ENCODE results near the gene CPZ. TPM values are rescaled to one million over a fixed set of nuclear protein-coding genes. Genes with fewer than 3 reads are reported as not detected.

The CPZ gene
- total and polyA plus RNA-seq, 4 donors: 0.13 to 10.0 (median 2.3) TPM

DNA sequence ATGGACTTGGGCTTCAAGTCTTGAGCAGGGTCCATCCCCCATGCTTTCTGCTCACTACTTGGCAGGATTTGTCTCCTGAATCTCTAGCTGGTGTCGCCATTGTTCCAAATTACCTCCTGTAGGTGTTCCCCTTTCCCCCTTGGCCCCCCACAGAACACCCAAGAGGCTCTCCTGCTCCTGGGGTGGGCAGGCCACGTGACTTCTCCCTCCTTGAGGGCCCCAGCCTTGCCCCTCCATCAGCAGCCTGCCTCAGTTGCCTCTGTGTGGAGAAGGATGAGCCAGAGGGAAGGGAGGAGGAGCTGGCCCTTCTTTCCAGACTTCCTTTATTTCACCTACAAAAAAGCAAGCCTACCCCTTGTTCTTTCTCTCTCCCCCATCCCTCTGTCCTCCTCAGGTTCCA, 10.5 kb upstream of the CPZ start:
- ATAC-seq (ENCODE audit: low FRiP score) (no peak), DNase-seq (no peak)
- H3K27ac ChIP-seq (ENCODE audit: low read depth in 1 of 2, low read length in 2 of 2): no peak overlapping the region
- H3K4me3 ChIP-seq (ENCODE audit: low read length in 2 of 2): no peak overlapping the region
- H3K27me3 ChIP-seq (ENCODE audit: control insufficient read depth in 1 of 2, insufficient read depth in 2 of 2, low read length in 1 of 2): no peaks in the 10 kb centered on the region
- no peaks in the 10 kb centered on the region for H3K9me3 ChIP-seq (ENCODE audit: control insufficient read depth, low read length)
- intact Hi-C loops (cut with DNase I): no loop called here
- 57 to 72% methylated on average over 2 of the region's 2 CpGs for WGBS, 2 donors
- no peaks in the 10 kb centered on the region for H3K36me3 ChIP-seq (ENCODE audit: control insufficient read depth in 1 of 2, insufficient read depth in 2 of 2, low read length in 1 of 2)
- no peaks in the 10 kb centered on the region for H3K4me1 ChIP-seq (ENCODE audit: control insufficient read depth in 1 of 2, insufficient read depth in 2 of 2, low read length in 2 of 2)

DNA sequence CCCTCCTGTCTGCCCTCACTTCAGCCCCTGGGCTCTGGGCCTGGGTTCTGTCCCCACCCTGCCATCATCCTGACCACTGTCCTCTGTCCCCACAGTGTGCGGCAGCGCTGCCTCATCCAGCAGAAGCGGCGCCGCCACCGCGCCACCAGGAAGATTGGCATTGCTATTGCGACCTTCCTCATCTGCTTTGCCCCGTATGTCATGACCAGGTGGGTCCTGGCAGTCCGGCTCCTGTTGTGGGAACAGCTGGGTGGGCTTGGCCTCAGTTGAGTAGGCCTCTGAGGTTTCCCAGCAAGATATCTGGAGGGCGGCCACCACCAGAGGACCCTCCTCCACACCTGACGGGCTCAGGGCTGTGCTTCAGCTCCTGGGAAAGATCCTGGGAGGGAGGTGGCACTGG, 10.1 kb upstream of the CPZ start:
- DNase-seq: peak in 1 of 2 donors; percentile 60
- no peaks in the 10 kb centered on the region for H3K4me1 ChIP-seq (ENCODE audit: control insufficient read depth in 1 of 2, insufficient read depth in 2 of 2, low read length in 2 of 2)
- H3K36me3 ChIP-seq (ENCODE audit: control insufficient read depth in 1 of 2, insufficient read depth in 2 of 2, low read length in 1 of 2): no peaks in the 10 kb centered on the region
- no peaks in the 10 kb centered on the region for H3K9me3 ChIP-seq (ENCODE audit: control insufficient read depth, low read length)
- intact Hi-C loops (cut with DNase I): no loop called here
- WGBS, 2 donors: 89 to 92% methylated on average over 12 of the region's 12 CpGs
- no peak overlapping the region for H3K4me3 ChIP-seq (ENCODE audit: low read length in 2 of 2)
- no peaks in the 10 kb centered on the region for H3K27me3 ChIP-seq (ENCODE audit: control insufficient read depth in 1 of 2, insufficient read depth in 2 of 2, low read length in 1 of 2)
- no peak overlapping the region for H3K27ac ChIP-seq (ENCODE audit: low read depth in 1 of 2, low read length in 2 of 2)
- ATAC-seq (ENCODE audit: low FRiP score): no peak

DNA sequence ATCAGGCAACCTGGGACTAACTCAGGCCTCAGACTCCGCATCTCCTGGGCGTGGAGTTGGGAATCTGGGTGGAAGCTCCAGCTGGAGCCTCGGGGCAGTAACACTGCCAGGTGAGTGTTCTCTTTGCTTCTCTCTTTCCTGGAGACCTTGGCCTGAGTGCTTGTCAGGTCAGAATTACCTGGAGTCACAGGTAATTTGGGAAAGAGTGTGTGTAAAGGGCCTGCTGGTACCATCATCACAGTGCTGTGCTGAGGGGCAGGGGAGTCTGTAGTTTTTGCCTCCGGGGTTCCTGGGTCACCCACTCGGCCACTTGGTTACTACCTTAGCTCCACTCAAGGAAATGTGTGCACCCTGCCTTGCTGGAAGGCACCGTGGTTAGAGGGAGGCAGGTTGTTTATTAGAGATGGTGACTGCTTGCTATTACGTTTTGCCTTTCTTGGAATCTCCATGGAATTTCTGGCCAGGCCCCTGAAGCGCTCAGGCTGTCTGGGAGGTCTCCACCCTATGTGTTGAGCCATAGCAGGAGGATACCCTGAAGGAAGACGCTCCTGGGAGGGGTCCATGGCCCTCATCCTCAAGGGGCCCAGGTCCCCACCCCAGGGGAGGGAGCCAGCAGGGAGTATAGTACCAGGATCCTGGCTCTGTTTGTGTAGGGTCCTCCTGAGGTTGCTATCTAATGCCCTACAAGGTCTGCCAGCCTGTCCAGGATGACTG, 9.5 kb upstream of the CPZ start:
- no peaks in the 10 kb centered on the region for H3K36me3 ChIP-seq (ENCODE audit: control insufficient read depth in 1 of 2, insufficient read depth in 2 of 2, low read length in 1 of 2)
- H3K4me1 ChIP-seq (ENCODE audit: control insufficient read depth in 1 of 2, insufficient read depth in 2 of 2, low read length in 2 of 2): no peaks in the 10 kb centered on the region
- no peaks in the 10 kb centered on the region for H3K27me3 ChIP-seq (ENCODE audit: control insufficient read depth in 1 of 2, insufficient read depth in 2 of 2, low read length in 1 of 2)
- intact Hi-C loops (cut with DNase I): no loop called here
- DNase-seq (peak in 1 of 2 donors; percentile 47), ATAC-seq (ENCODE audit: low FRiP score) (no peak)
- H3K4me3 ChIP-seq (ENCODE audit: low read length in 2 of 2): no peak overlapping the region
- 64 to 70% methylated on average over 9 of the region's 9 CpGs for WGBS, 2 donors
- H3K9me3 ChIP-seq (ENCODE audit: control insufficient read depth, low read length): no peaks in the 10 kb centered on the region
- no peak overlapping the region for H3K27ac ChIP-seq (ENCODE audit: low read depth in 1 of 2, low read length in 2 of 2)

DNA sequence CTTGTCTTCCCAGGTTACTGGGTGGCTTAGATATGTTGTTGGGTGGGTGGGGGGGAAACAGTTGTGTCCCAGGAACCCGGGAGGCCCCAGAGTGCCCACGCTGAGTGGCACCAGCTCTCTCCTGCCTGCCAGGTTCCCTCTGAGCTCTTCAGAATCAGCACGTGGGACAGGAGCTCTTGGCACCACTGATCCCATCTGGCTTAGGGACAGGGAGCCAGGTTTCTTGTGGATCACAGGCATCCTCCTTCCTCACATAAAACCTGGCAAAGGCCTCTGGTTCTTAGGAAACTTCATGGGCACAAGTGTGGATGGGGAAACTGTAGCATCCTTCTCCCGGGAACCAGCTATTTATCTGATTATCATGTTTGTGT, 8.9 kb upstream of the CPZ start:
- Histone ChIP-seq H3K4me1 (ENCODE audit: control insufficient read depth in 1 of 2, insufficient read depth in 2 of 2, low read length in 2 of 2) (no peaks in the 10 kb centered on the region), H3K27me3 (ENCODE audit: control insufficient read depth in 1 of 2, insufficient read depth in 2 of 2, low read length in 1 of 2) (no peaks in the 10 kb centered on the region), H3K36me3 (ENCODE audit: control insufficient read depth in 1 of 2, insufficient read depth in 2 of 2, low read length in 1 of 2) (no peaks in the 10 kb centered on the region), H3K27ac (ENCODE audit: low read depth in 1 of 2, low read length in 2 of 2) (no peak overlapping the region), H3K9me3 (ENCODE audit: control insufficient read depth, low read length) (no peaks in the 10 kb centered on the region), H3K4me3 (ENCODE audit: low read length in 2 of 2) (no peak overlapping the region)
- DNase-seq (no peak), ATAC-seq (ENCODE audit: low FRiP score) (no peak)
- WGBS, 2 donors: 66 to 67% methylated on average over 4 of the region's 4 CpGs
- intact Hi-C loops (cut with DNase I): no loop called here

- H3K27me3 ChIP-seq (ENCODE audit: control insufficient read depth in 1 of 2, insufficient read depth in 2 of 2, low read length in 1 of 2): no peaks in the 10 kb centered on the region
- 45 to 51% methylated on average over 6 of the region's 6 CpGs for WGBS, 2 donors
- H3K4me1 ChIP-seq (ENCODE audit: control insufficient read depth in 1 of 2, insufficient read depth in 2 of 2, low read length in 2 of 2): no peaks in the 10 kb centered on the region
- ATAC-seq (ENCODE audit: low FRiP score) (no peak), DNase-seq (no peak)
- no peaks in the 10 kb centered on the region for H3K36me3 ChIP-seq (ENCODE audit: control insufficient read depth in 1 of 2, insufficient read depth in 2 of 2, low read length in 1 of 2)
- H3K4me3 ChIP-seq (ENCODE audit: low read length in 2 of 2): no peak overlapping the region
- no peak overlapping the region for H3K27ac ChIP-seq (ENCODE audit: low read depth in 1 of 2, low read length in 2 of 2)
- no peaks in the 10 kb centered on the region for H3K9me3 ChIP-seq (ENCODE audit: control insufficient read depth, low read length)
- intact Hi-C loops (cut with DNase I): no loop called here
These were observed 7.4 kb upstream of the CPZ start for GRCh38 chr4:8585186-8585585.

DNA sequence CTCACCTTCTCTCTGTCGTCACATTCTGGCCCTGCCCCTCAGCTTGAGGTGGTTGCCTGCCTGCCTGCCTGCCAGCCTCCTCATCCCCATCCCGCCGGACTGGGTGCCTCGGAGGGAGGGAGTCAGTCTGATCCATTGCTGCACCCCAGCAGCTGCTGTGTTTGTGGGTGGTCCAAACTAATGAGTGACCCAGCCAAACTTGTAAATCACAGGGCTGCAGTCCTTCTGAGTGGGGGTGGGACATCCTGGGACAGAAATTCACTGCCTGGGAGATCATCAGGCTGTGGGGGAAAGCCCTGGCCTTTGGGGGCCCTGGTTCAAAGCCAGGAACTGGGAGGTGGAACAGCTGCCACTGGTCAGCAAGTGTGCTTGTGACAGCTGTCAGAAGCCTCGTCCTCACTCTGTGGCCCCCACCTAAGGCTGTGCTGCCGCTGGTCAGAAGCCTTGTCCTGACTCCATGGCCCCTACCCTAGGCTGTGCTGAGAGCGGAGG, 6.8 kb upstream of the CPZ start:
- WGBS, 2 donors: 30 to 41% methylated on average over 6 to 7 of the region's 7 CpGs
- intact Hi-C loops (cut with DNase I): no loop called here
- DNase-seq (peak in 1 of 2 donors; percentile 57), ATAC-seq (ENCODE audit: low FRiP score) (no peak)
- Histone ChIP-seq H3K4me3 (ENCODE audit: low read length in 2 of 2) (no peak overlapping the region), H3K4me1 (ENCODE audit: control insufficient read depth in 1 of 2, insufficient read depth in 2 of 2, low read length in 2 of 2) (no peaks in the 10 kb centered on the region), H3K36me3 (ENCODE audit: control insufficient read depth in 1 of 2, insufficient read depth in 2 of 2, low read length in 1 of 2) (no peaks in the 10 kb centered on the region), H3K27me3 (ENCODE audit: control insufficient read depth in 1 of 2, insufficient read depth in 2 of 2, low read length in 1 of 2) (no peaks in the 10 kb centered on the region), H3K9me3 (ENCODE audit: control insufficient read depth, low read length) (no peaks in the 10 kb centered on the region), H3K27ac (ENCODE audit: low read depth in 1 of 2, low read length in 2 of 2) (no peak overlapping the region)

DNA sequence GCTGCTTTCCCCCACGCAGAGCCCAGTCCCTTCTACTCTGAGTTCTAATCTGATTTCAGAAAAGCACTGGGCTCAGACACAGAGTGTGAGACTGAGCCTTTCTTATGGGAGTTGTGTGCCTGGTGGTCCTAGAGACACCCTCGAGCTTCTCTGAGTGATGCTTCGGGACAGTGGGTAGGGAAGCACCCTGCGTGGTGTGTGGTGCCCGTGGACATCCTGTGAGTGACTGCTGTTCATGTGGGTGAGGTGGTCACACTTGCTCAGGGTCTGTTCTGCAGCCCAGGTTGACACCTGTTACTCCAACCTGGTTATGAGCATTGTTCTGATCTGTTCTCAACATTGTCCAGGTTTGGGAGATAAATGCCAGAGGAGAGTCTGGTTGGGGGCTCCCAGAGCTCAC, 6.3 kb upstream of the CPZ start:
- ATAC-seq (ENCODE audit: low FRiP score) (no peak), DNase-seq (peak in 1 of 2 donors; percentile 44)
- H3K27ac ChIP-seq (ENCODE audit: low read depth in 1 of 2, low read length in 2 of 2): no peak overlapping the region
- WGBS, 2 donors: 49 to 61% methylated on average over 5 of the region's 5 CpGs
- intact Hi-C loops (cut with DNase I): no loop called here
- no peak overlapping the region for H3K4me3 ChIP-seq (ENCODE audit: low read length in 2 of 2)
- no peaks in the 10 kb centered on the region for H3K4me1 ChIP-seq (ENCODE audit: control insufficient read depth in 1 of 2, insufficient read depth in 2 of 2, low read length in 2 of 2)
- no peaks in the 10 kb centered on the region for H3K36me3 ChIP-seq (ENCODE audit: control insufficient read depth in 1 of 2, insufficient read depth in 2 of 2, low read length in 1 of 2)
- no peaks in the 10 kb centered on the region for H3K27me3 ChIP-seq (ENCODE audit: control insufficient read depth in 1 of 2, insufficient read depth in 2 of 2, low read length in 1 of 2)
- H3K9me3 ChIP-seq (ENCODE audit: control insufficient read depth, low read length): no peaks in the 10 kb centered on the region

DNA sequence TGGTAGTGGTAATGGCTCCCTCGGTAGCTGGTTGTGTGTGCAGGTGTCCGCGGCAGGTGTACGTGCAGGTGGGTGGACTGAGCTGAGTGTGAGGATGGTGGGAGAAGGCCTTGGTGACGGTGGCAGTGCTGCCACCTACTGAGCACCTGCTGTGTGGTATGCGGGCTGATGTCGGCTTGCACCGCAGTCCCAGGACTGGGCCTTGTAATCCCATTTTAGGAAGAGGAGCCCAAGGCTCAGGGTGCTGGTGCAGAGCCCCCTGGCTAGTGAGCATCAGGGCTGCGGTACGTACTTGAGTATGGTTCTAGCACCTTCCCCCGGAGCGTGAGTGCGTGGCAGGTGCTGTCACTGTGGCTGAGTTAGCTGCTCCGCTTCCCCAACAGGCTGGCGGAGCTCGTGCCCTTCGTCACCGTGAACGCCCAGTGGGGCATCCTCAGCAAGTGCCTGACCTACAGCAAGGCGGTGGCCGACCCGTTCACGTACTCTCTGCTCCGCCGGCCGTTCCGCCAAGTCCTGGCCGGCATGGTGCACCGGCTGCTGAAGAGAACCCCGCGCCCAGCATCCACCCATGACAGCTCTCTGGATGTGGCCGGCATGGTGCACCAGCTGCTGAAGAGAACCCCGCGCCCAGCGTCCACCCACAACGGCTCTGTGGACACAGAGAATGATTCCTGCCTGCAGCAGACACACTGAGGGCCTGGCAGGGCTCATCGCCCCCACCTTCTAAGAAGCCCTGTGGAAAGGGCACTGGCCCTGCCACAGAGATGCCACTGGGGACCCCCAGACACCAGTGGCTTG, 5.7 kb upstream of the CPZ start:
- H3K9me3 ChIP-seq (ENCODE audit: control insufficient read depth, low read length): no peaks in the 10 kb centered on the region
- no peaks in the 10 kb centered on the region for H3K27me3 ChIP-seq (ENCODE audit: control insufficient read depth in 1 of 2, insufficient read depth in 2 of 2, low read length in 1 of 2)
- H3K36me3 ChIP-seq (ENCODE audit: control insufficient read depth in 1 of 2, insufficient read depth in 2 of 2, low read length in 1 of 2): no peaks in the 10 kb centered on the region
- peak in 1 of 2 donors; percentile 72 for DNase-seq
- no peak overlapping the region for H3K27ac ChIP-seq (ENCODE audit: low read depth in 1 of 2, low read length in 2 of 2)
- ATAC-seq (ENCODE audit: low FRiP score): no peak
- H3K4me3 ChIP-seq (ENCODE audit: low read length in 2 of 2): no peak overlapping the region
- intact Hi-C loops (cut with DNase I): no loop called here
- WGBS, 2 donors: 79% methylated on average over 37 of the region's 37 CpGs
- H3K4me1 ChIP-seq (ENCODE audit: control insufficient read depth in 1 of 2, insufficient read depth in 2 of 2, low read length in 2 of 2): no peaks in the 10 kb centered on the region

Data from aorta (tissue), 5 donors.